Stimulated activated CD8-positive, alpha-beta memory T cell treated with anti-CD3 and anti-CD28 coated beads, Interleukin-12 subunit alpha, Interleukin-12 subunit beta, amount 100 ng/mL, for 1 hour (primary cell): ENCODE data around the gene SAXO2.
"Not testable (repeated sequence)": the region's sequence is repeated elsewhere in the genome, so short reads cannot be mapped to it uniquely, and the experiment has no call there.

ENCODE experiments used
- DNase-seq: peaks from one replicate; pipeline ENCODE4 v3.0.0-alpha.2; 2020; ENCODE audit warnings: low read depth

The SAXO2 gene

DNA sequence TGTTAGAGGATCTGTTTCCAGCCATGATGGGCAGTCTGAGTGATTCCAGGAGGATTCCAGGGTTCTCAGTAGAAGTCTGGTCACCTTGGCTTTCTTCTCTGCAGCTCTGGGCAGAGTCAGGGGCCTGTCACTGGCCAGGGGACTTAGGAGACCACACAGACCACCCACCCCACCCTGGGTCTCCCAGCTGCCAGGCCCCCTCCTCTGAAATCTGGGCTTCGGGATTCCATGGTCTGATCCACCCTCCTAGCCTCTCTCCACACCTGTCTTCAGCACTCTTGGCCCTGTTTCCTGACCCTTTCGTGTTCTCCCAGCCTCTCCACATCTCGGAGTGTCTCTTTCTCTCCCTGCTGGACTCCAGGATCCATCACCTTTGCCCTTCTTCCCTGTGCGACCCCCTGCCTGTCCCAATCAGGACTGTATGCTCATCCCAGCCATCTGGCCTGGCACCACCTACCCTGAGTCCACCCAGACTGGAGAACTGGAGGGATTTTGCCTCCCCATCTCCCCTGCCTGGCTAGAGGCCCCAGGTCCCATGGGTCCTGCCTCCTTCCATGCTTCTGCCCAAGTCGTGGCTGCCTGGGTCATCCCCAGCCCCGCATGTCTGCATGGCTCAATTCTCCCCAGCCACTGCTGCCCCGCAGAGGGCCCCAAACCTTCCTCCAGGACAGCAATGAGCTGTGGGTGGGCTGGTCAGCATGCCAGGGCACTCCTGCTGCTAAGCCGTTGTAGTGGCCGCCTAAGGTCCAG, 52.3 kb downstream of the SAXO2 start:
- DNase-seq, result no peak

DNA sequence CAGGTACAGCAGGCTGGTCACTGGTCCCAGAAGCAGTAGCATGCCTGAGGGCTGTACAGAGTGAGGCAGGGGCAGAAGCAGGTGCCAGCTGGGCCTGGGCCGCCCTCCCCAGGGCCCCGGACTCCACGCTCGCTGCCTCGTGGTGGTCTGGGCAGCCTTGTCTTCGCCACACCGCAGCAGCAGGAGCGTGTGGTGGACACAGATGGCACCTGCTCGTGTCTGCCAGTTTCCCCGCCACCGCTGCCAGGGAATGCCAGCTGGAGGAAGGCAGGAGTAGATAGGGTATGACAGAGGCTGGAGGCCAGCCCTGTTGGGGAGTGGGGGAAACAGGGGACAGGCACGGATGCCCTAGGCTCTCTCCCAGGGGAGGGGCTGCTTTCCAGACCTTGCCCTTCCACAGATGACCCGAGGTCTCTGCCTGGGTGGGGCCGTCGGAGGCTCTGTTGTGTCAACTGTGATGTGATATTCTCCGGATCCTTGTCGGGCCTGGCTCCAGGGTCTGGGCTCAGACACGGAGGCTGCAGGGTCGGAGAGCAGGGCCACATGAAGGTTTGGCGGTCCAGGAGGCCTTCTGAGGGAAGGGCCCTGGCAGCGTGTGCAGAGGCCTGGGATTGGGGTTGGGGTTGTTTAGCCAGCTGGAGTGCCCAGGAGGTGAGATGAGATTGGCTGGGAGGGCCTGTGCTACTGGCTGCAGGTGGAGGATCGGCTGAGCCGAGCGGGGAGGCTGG, 53.1 kb downstream of the SAXO2 start:
- no peak for DNase-seq

DNA sequence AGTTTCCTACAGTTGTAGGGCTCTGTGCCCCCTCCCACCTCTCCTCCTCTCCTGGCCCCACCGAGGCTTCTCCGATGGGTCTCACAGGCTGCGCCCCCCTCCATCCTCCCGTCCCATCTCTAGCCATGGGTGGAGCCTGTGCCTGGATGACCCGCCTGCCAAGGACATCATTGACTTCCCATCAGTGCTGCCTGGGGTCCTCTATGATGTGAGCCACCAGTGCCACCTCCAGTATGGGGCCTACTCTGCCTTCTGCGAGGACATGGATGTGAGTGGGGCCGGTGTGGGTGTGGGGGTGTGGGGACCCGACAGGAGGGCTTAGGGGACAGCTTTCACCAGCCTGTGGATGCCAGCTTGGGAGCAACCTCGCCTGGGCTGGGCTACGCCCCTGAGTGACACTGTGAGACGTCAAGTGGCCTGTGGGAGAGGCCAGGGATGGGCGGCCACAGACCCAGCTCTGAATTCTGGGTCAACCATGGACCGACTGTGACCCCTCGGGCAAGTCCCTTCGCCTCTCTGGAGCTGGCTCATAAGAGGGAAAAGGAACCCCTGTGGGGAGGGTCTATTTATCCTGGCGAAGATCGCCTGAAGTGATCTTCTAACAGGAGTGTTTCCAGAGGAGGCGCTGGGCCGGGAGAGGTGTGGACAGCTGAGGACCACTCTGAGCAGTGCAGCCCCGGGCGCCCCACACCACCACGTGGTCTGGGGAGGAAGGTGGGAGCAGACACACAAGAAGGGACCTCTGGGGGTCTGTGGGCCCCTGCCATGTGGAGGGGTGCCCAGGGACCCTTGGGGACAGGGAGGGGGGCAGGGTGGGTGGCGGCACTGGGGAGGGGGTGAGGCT, 53.9 kb downstream of the SAXO2 start:
- not testable (repeated sequence) for DNase-seq

- no peak for DNase-seq
Observed at GRCh38 chr15:82317091-82317489, 54.5 kb downstream of the SAXO2 start.

- not testable (repeated sequence) for DNase-seq
Observed at GRCh38 chr15:82317516-82317915, 54.9 kb downstream of the SAXO2 start.

DNA sequence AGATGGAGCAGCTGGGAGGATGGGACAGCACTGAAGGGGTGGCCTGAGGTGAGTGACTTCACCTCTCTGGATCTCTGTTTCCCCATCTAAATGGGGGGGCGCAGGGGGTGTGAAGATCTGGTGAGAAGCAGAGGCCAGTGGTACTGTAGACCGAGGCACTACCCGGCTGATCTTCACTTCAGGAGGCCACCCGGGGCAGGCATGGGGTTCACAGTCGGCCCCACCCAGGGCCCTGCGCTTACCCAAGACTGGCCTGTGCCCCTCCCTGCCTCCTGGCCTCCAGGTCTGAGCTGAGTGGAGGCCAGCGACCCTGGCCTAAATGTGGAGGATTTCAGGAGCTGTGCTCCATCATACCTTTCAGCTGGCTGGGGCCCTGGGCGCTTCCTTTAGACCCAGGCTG, 55.7 kb downstream of the SAXO2 start:
- DNase-seq, result not testable (repeated sequence)

DNA sequence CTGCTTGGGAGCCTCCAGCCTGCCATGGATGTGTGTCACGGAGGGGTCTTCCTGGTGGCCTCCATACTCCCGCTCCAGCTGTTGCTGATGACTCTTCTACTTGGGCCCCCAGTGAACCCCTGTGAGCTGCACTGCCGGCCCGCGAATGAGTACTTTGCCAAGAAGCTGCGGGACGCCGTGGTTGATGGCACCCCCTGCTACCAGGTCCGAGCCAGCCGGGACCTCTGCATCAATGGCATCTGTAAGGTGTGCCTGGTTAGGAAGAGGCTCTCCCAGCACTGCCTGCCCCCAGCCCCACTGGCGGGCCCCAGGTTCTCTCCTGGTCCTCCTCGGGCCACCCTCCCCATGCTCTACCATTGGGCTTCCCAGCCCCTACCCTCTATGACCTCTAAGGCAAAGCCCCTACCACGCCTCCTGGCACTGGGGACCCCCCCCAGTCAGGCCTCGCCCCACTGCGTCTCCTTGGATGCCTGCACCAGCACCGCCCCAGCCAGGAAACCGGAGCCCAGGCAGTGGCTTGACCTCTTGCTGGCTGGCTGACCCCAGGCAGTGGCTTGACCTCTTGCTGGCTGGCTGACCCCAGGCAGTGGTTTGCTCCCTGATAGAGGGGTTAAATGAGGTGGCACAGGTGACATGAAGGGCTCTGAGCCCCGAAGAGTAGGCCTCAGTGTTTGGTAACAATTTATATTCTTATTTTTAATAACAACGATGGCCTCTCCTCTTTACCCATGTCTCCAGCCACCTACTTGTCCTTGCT, 57.1 kb downstream of the SAXO2 start:
- not testable (repeated sequence) for DNase-seq

- not testable (repeated sequence) for DNase-seq
Observed at GRCh38 chr15:82320861-82321260, 58.2 kb downstream of the SAXO2 start.

DNA sequence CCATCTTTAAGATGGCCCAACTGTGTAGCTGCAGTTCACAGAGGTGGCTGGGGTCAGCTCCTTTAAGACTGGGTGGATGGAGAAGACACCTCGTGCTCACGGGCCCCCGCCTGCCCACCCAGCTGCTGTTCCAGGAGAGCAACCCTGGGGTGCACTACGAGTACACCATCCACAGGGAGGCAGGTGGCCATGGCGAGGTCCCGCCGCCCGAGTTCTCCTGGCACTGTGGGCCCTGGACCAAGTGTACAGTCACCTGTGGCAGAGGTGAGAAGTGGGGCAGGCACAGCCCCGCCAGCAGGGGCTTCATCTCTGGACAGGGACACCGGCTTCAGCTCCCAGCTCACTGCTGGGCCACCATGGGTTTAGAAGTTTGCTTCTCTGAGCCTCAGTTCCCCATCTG, 59.9 kb downstream of the SAXO2 start:
- DNase-seq, result not testable (repeated sequence)

DNA sequence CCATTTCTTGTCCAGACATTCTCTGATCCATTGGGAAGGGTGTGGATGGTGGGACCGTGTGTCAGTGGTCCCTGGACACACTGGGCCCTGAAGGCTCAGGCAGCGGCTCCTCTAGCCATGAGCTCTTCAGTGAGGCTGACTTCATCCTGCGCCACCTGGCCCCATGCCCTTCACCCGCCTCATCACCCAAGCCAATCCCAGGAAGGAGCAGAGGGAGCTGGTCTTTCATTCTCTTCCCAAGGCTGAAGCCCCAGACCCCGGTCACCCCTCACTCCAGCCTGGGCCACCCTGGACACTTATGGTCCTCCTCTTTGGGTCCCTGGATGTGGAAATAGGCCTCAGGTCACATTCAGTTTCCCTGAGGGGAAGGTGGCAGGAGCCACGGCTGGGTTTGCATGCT, 62.2 kb downstream of the SAXO2 start:
- DNase-seq, result not testable (repeated sequence)

GRCh38 chr15:82325646-82326045, 63.0 kb downstream of the SAXO2 start:
- not testable (repeated sequence) for DNase-seq

GRCh38 chr15:82326896-82327295, 64.3 kb downstream of the SAXO2 start:
- not testable (repeated sequence) for DNase-seq

- not testable (repeated sequence) for DNase-seq
Observed at GRCh38 chr15:82327372-82327771, 64.8 kb downstream of the SAXO2 start.

DNA sequence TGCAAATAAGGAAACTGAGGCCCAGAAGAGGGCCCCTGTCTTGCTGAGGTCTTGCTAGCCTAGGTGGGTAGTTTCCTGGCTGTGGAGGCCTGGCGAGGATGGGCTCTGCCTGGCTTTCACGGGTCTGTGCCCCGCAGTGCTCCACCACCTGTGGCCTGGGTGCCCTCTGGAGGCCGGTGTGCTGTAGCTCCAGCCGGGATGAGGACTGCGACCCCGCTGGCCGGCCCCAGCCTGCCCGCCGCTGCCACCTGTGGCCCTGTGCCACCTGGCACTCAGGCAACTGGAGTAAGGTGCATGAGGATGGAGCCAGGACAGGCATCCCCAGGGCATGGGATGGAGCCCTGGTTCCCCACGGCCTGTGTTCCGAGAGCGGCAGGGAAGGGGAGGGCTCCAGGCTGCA, 66.4 kb downstream of the SAXO2 start:
- not testable (repeated sequence) for DNase-seq

- DNase-seq, result not testable (repeated sequence)
Observed at GRCh38 chr15:82330921-82331320, 68.3 kb downstream of the SAXO2 start.

DNA sequence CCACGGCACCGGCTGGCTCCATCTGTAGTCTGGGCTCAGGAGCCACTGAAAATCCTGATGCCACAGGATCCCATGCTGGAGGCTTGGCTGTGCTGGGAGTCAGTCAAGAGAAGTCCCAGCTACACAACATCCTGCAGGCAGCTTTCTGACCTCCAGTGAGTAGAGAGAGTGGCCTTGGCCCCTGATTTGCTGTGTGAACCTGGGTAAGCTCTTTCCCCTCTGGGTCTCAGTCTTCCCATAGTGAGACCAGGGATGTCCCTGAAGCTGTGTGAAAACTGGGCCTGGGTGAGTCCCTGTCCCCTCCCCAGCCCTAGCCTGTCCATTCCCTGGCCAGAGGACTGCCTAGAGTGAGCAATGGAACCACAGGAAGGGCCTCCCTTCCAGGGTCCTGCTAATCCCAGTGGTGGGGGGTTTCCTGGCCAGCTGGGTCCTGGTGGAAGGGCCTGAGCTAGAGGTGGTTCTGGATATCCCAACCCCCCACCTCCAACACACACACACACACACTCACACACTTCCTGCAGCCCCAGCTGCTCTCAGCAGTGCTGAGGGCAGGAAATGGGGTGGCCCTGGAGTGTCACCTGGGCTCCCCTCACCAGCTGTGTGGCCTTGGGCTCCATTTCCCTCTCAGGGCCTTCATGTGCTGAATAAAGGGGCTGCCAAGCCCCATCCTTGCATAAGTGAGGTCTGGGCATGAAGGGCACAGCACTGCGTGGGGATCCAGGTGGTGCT, 69.1 kb downstream of the SAXO2 start:
- not testable (repeated sequence) for DNase-seq

DNA sequence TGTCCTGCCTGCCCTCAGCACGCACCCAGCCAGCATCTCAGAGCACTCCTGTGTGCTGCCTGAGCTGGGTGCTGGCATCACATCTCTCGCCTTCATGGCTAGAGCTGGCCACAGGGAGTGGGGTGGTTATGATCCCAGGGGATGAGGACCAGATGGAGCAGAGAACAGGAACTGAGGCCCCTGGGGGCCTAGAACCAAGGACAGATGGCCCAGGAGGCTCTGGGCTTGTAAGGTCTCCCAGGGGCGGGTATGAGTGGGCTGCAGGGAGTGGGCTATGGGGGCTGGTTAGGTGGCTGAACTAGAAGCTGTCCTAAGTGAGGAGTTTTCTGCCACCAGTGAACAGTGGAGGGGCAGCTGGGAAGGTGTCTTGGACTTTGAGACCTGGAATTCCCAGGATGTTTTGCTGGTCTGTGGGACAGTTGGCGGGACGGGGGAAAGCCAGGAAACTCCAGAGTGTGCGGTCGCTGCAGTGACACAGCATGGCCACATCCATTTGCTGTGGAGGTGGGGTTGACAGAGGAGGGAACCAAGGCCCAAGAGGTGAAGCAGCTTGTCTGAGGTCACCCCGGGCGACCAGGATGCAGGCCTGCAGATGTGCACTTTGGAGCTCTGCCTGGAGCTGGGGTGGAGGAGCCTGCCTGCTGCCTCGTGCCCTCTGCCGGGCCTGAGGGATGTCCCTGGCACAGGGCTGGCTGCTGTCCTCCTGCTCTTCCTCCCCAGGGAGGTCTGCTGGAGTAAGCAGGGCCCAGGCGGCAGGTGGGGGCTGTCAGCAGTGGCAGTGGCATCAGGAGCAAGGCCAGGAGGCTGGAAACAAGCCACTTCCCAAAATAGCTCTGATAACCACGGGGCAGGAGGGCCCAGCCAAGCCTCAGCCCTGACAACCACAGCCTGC, 70.3 kb downstream of the SAXO2 start:
- not testable (repeated sequence) for DNase-seq

DNA sequence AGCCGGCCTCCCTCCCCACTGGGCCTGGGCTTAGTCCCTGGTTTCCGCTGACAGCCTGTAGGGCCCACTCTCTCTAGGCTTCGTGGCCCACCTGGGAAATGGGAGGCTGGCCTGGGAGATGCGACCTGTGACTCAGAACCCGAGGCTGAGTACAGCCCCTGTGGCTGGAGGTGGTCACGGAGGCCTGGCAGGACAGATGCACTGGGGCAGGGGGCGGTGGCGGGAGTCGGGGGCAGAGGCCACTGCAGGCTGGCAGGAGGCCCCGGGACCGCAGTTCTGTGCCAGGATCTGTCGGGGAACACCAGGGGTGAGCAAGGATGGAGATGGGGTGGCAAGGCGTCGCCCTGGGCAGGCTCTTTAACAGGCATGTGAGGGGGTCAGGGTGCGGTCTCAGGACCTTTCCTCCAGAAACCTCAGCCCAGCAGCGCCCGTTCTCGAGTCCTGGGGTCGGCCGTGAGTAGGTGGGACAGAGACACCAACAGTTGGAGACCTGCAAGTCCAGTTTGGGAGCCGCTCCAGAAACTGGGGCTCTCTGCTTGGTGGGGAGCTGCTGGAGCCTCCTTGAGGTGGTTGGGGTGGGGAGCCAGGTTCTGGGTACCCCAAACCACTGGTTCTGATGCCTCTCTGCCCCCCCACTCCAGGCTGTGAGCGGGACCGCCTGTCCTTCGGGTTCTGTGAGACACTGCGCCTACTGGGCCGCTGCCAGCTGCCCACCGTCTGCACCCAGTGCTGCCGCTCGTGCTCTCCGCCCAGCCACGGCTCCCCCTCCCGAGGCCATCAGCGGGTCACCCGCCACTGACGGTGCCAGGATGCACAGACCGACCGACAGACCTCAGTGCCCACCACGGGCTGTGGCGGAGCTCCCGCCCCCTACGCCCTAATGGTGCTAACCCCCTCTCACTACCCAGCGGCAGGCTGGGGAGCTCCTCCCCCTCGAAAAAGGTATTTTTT, 71.3 kb downstream of the SAXO2 start:
- not testable (repeated sequence) for DNase-seq
